ENCODE results near the gene RASA2. TPM values are rescaled to one million over a fixed set of nuclear protein-coding genes. Genes with fewer than 3 reads are reported as not detected.

Gene RASA2
- total and polyA plus RNA-seq, 10 of the 15 experiments (the other 5 are each of a cell fraction or from before 2014, with no cell fraction given): 1.9 to 9.4 (median 7.2) TPM

DNA sequence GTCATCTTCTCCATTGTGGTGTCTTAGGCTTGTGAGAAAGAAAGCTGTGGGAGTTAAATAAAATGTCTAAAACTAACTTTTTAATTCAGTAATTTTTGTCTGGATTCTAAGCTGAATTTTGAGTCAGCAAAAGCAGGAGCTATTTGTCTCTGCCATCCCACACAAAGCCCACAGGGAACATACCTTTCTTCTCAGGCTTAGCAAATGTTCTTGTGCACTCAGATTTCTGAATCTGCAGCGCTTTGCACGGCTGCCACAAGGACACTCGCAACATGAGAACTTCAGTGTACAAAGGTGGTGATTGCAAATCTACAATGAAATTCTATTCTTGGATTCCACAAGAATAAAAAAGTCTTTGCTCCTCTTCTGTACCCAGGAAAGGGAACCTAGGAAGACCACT lies 163.0 kb downstream of the RASA2 start:
- Histone ChIP-seq H3K4me2 (ENCODE audit: control insufficient read depth, insufficient read depth) (no peak overlapping the region), H3K36me3 (ENCODE audit: control insufficient read depth in 2 of 2, insufficient read depth in 2 of 2, low read length in 1 of 2) (no peaks in the 10 kb centered on the region), H3K9me3 (replicated peaks; ENCODE audit: control insufficient read depth, insufficient read depth, low read length) (no peaks in the 10 kb centered on the region), H3K9ac (ENCODE audit: control insufficient read depth, insufficient read depth, low read length) (no peak overlapping the region), H3K27me3 (replicated peaks in 1 of 2; ENCODE audit: control insufficient read depth in 2 of 2, insufficient read depth in 2 of 2, low read length in 1 of 2) (no peaks in the 10 kb centered on the region), H3K27ac (ENCODE audit: control insufficient read depth, insufficient read depth) (no peak overlapping the region), H3K4me3 (no peak overlapping the region), H2AFZ (ENCODE audit: control insufficient read depth, low read depth, low read length) (no peak overlapping the region), H4K20me1 (ENCODE audit: control insufficient read depth, insufficient read depth) (no peaks in the 10 kb centered on the region), H3K79me2 (ENCODE audit: control insufficient read depth, insufficient read depth, low read length) (no peaks in the 10 kb centered on the region), H3K4me1 (ENCODE audit: control insufficient read depth, insufficient read depth, low read length) (no peaks in the 10 kb centered on the region)
- in situ Hi-C loops (cut with MboI): loop anchor here (5.0 to 10.0 kb wide), 2 partner anchors 193 to 345 kb away; no protein-coding TSS in a partner anchor
- no peak for DNase-seq (ENCODE audit: low read depth, low spot score)
- ChIA-PET CTCF (interaction anchor here (0.6 to 1.4 kb wide), 4 partner anchors 8 to 401 kb away, joined by 3 to 6 read pairs (median 4); no protein-coding TSS in a partner anchor), RAD21 (ENCODE audit: unreplicated experiment) (no interaction called here), SMC1A (ENCODE audit: uncharacterized antibody, unreplicated experiment) (interaction anchor here (0.6 to 1.2 kb wide), 3 partner anchors 90 to 602 kb away, joined by 3 to 5 read pairs (median 3); no protein-coding TSS in a partner anchor), POLR2A (interaction anchor here (0.5 to 0.7 kb wide), 2 partner anchors 207 to 406 kb away, joined by 5 to 6 read pairs; no protein-coding TSS in a partner anchor)
- intact Hi-C loops (cut with micrococcal nuclease; ENCODE audit: unreplicated experiment): loop anchor here (5.0 kb wide), 1 partner anchor 73 kb away; no protein-coding TSS in a partner anchor
- no TSS peak for BruUV-seq (replicated peaks)
- TF ChIP-seq ZBED1 (IDR thresholded peaks at IDR 0.05; ENCODE audit: borderline replicate concordance) (no peak), POLR2A (IDR thresholded peaks at IDR 0.05; ENCODE audit: low read depth, low read length) (no peak), TCF7 (IDR thresholded peaks at IDR 0.05; ENCODE audit: borderline replicate concordance) (no peak), SUPT20H (IDR thresholded peaks at IDR 0.05; ENCODE audit: borderline replicate concordance, control insufficient read depth, low read depth, low read length) (no peak)
- TF ChIP-seq, protein P1, sequence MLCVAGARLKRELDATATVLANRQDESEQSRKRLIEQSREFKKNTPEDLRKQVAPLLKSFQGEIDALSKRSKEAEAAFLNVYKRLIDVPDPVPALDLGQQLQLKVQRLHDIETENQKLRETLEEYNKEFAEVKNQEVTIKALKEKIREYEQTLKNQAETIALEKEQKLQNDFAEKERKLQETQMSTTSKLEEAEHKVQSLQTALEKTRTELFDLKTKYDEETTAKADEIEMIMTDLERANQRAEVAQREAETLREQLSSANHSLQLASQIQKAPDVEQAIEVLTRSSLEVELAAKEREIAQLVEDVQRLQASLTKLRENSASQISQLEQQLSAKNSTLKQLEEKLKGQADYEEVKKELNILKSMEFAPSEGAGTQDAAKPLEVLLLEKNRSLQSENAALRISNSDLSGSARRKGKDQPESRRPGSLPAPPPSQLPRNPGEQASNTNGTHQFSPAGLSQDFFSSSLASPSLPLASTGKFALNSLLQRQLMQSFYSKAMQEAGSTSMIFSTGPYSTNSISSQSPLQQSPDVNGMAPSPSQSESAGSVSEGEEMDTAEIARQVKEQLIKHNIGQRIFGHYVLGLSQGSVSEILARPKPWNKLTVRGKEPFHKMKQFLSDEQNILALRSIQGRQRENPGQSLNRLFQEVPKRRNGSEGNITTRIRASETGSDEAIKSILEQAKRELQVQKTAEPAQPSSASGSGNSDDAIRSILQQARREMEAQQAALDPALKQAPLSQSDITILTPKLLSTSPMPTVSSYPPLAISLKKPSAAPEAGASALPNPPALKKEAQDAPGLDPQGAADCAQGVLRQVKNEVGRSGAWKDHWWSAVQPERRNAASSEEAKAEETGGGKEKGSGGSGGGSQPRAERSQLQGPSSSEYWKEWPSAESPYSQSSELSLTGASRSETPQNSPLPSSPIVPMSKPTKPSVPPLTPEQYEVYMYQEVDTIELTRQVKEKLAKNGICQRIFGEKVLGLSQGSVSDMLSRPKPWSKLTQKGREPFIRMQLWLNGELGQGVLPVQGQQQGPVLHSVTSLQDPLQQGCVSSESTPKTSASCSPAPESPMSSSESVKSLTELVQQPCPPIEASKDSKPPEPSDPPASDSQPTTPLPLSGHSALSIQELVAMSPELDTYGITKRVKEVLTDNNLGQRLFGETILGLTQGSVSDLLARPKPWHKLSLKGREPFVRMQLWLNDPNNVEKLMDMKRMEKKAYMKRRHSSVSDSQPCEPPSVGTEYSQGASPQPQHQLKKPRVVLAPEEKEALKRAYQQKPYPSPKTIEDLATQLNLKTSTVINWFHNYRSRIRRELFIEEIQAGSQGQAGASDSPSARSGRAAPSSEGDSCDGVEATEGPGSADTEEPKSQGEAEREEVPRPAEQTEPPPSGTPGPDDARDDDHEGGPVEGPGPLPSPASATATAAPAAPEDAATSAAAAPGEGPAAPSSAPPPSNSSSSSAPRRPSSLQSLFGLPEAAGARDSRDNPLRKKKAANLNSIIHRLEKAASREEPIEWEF (IDR thresholded peaks at IDR 0.05; ENCODE audit: insufficient replicate concordance, low read depth, low read length): no peak
- ATAC-seq: no peak
- no peak for FAIRE-seq
- WGBS (ENCODE audit: insufficient coverage, insufficient replicate concordance, low lambda C conversion rate, missing lambda C conversion rate): 76% methylated on average over 3 of the region's 3 CpGs

All from GM12878 (cell line).